IMR-90 (cell line): ENCODE data around the gene DIRAS2. TPM values are rescaled to one million over a fixed set of nuclear protein-coding genes. Genes with fewer than 3 reads are reported as not detected.

Experiments
- ATAC-seq: fragments of 200-7000 bp; cut with Tn5 transposase; 2 replicates; pipeline ENCODE4 v1.9.1; 2020; ENCODE audit warnings: low read depth, mild to moderate bottlenecking, moderate library complexity
- BruUV-seq: library from RNA; stranded (reverse); fragments of 400-500 nt; replicated peaks from 2 replicates; lab custom pipeline; 2021; lab: Mats Ljungman, UMichigan
- CTCF ChIA-PET: fragments of 300-600 bp; formaldehyde crosslinking; extraction: SDS; loops from one replicate; lab custom pipeline; 2021; ENCODE audit warnings: antibody characterized with exemption; lab: Yijun Ruan, JAX
- POLR2A ChIA-PET: fragments of 300-600 bp; sonication (Branson Sonifier 250); formaldehyde crosslinking; loops from one replicate; lab custom pipeline; 2022; ENCODE audit warnings: antibody characterized with exemption; ENCODE audit not compliant: unreplicated experiment; lab: Charles Lee
- DNase-seq: peaks from one replicate; pipeline ENCODE4 v3.0.0; 2013
- H2AFZ ChIP-seq: replicated peaks from 2 replicates; pipeline ENCODE3; 2013; ENCODE audit warnings: low read length, mild to moderate bottlenecking; ENCODE audit not compliant: poor library complexity
- H2AK5ac ChIP-seq: 2 replicates; pipeline ENCODE4 v1.6.1; 2013; ENCODE audit warnings: low read depth, low read length, inconsistent platforms
- H2AK9ac ChIP-seq: replicated peaks from 2 replicates; pipeline ENCODE3; 2013; ENCODE audit warnings: mild to moderate bottlenecking, low read depth, low read length, moderate library complexity; ENCODE audit not compliant: poor library complexity
- H2BK120ac ChIP-seq: 2 replicates; pipeline ENCODE4 v1.6.1; 2013; ENCODE audit warnings: low read depth, low read length, inconsistent platforms
- H2BK15ac ChIP-seq: 3 replicates; pipeline ENCODE4 v1.6.1; 2013; ENCODE audit warnings: low read depth, low read length, inconsistent platforms
- H2BK20ac ChIP-seq: 2 replicates; pipeline ENCODE4 v1.6.1; 2013; ENCODE audit warnings: low read depth, mild to moderate bottlenecking, inconsistent platforms, low read length, moderate library complexity
- H2BK5ac ChIP-seq: 2 replicates; pipeline ENCODE4 v1.6.1; 2013; ENCODE audit warnings: mild to moderate bottlenecking, low read depth, low read length, inconsistent platforms; ENCODE audit not compliant: poor library complexity, severe bottlenecking
- H3K14ac ChIP-seq: replicated peaks from 2 replicates; pipeline ENCODE4 v1.6.1; 2013; ENCODE audit warnings: low read depth, low read length, inconsistent platforms
- H3K18ac ChIP-seq: 2 replicates; pipeline ENCODE4 v1.6.1; 2013; ENCODE audit warnings: low read depth, low read length, control low read depth
- H3K23ac ChIP-seq: 2 replicates; pipeline ENCODE4 v1.6.1; 2013; ENCODE audit warnings: low read depth, low read length, inconsistent platforms
- H3K27ac ChIP-seq: 2 replicates; pipeline ENCODE4 v1.5.1; 2013; ENCODE audit warnings: mild to moderate bottlenecking, control low read depth, low read length; ENCODE audit not compliant: insufficient read depth
- H3K27me3 ChIP-seq: 2 replicates; pipeline ENCODE4 v1.6.1; 2013; ENCODE audit warnings: low read length; ENCODE audit not compliant: control insufficient read depth, insufficient read depth
- H3K36me3 ChIP-seq: 2 replicates; pipeline ENCODE4 v1.6.1; 2013; ENCODE audit warnings: low read length, mixed read lengths; ENCODE audit not compliant: control insufficient read depth, insufficient read depth
- H3K4ac ChIP-seq: 2 replicates; pipeline ENCODE4 v1.6.1; 2013; ENCODE audit warnings: low read depth, low read length, inconsistent platforms
- H3K4me1 ChIP-seq: 2 replicates; pipeline ENCODE4 v1.6.1; 2013; ENCODE audit warnings: low read length, mixed read lengths; ENCODE audit not compliant: control insufficient read depth, insufficient read depth
- H3K4me2 ChIP-seq: 2 replicates; pipeline ENCODE4 v1.6.1; 2013; ENCODE audit warnings: low read depth, mild to moderate bottlenecking, control low read depth, low read length, moderate library complexity
- H3K4me3 ChIP-seq: 2 replicates; pipeline ENCODE4 v1.5.1; 2013; ENCODE audit warnings: low read depth, mild to moderate bottlenecking, control low read depth, low read length, moderate library complexity; ENCODE audit not compliant: insufficient read depth
- H3K56ac ChIP-seq: 2 replicates; pipeline ENCODE4 v1.6.1; 2013; ENCODE audit warnings: low read length, inconsistent platforms; ENCODE audit not compliant: insufficient read depth; ENCODE audit errors: extremely low read depth
- H3K79me1 ChIP-seq, 2 experiments: 2 replicates each; pipeline ENCODE4 v1.6.1; 2013; ENCODE audit warnings: low read length in 2 of 2, inconsistent platforms in 1 of 2, low read depth in 1 of 2
- H3K9ac ChIP-seq: 2 replicates; pipeline ENCODE4 v1.6.1; 2013; ENCODE audit warnings: low read depth, low read length, control low read depth
- H3K9me1 ChIP-seq: 2 replicates; pipeline ENCODE4 v1.6.1; 2013; ENCODE audit warnings: low read length, inconsistent platforms; ENCODE audit not compliant: insufficient read depth
- H3K9me3 ChIP-seq: 2 replicates; pipeline ENCODE4 v1.6.1; 2013; ENCODE audit warnings: low read length; ENCODE audit not compliant: control insufficient read depth, insufficient read depth
- H4K20me1 ChIP-seq: 2 replicates; pipeline ENCODE4 v1.6.1; 2013; ENCODE audit warnings: low read length, inconsistent platforms; ENCODE audit not compliant: insufficient read depth
- H4K5ac ChIP-seq: 2 replicates; pipeline ENCODE4 v1.6.1; 2013; ENCODE audit warnings: mild to moderate bottlenecking, low read depth, low read length, control low read depth
- H4K8ac ChIP-seq, 2 experiments: 2 replicates each; pipeline ENCODE4 v1.6.1; 2013; ENCODE audit warnings: low read depth in 2 of 2, low read length in 2 of 2, control low read depth in 1 of 2, inconsistent platforms in 1 of 2
- H4K91ac ChIP-seq: 2 replicates; pipeline ENCODE4 v1.6.1; 2013; ENCODE audit warnings: low read depth, low read length, inconsistent platforms; ENCODE audit not compliant: insufficient read depth
- CEBPB ChIP-seq: IDR thresholded peaks from 2 replicates; pipeline ENCODE4 v1.6.1; 2012; ENCODE audit warnings: low read depth, low read length, improper control_type of control experiment
- CHD1 ChIP-seq: IDR thresholded peaks from 2 replicates; pipeline ENCODE4 v1.6.1; 2012; ENCODE audit warnings: low read depth, low read length, improper control_type of control experiment
- FOS ChIP-seq: fragments of 150-350 bp; IDR thresholded peaks from 2 replicates; pipeline ENCODE4 v1.6.1; 2016; ENCODE audit warnings: low read depth, low read length
- MAFK ChIP-seq: IDR thresholded peaks from 2 replicates; pipeline ENCODE4 v1.6.1; 2012; ENCODE audit warnings: low read depth, low read length, improper control_type of control experiment
- MAZ ChIP-seq: IDR thresholded peaks from 2 replicates; pipeline ENCODE4 v1.6.1; 2012; ENCODE audit warnings: low read depth, mild to moderate bottlenecking, low read length, improper control_type of control experiment, moderate library complexity, borderline replicate concordance
- NFE2L2 ChIP-seq: fragments of 150-350 bp; IDR thresholded peaks from 2 replicates; pipeline ENCODE4 v1.6.1; 2016; ENCODE audit warnings: low read depth, mild to moderate bottlenecking, low read length
- POLR2A ChIP-seq: IDR thresholded peaks from 2 replicates; pipeline ENCODE4 v1.6.1; 2012; ENCODE audit warnings: mild to moderate bottlenecking, low read depth, low read length
- RCOR1 ChIP-seq: IDR thresholded peaks from 2 replicates; pipeline ENCODE4 v1.6.1; 2012; ENCODE audit warnings: mild to moderate bottlenecking, low read length, improper control_type of control experiment; ENCODE audit not compliant: insufficient replicate concordance
- RFX5 ChIP-seq: IDR thresholded peaks from 2 replicates; pipeline ENCODE4 v1.8.0; 2012; ENCODE audit warnings: low read depth, mild to moderate bottlenecking, low read length, moderate library complexity
- SMC3 ChIP-seq: fragments of 150-350 bp; IDR thresholded peaks from 2 replicates; pipeline ENCODE4 v1.6.1; 2016; ENCODE audit warnings: low read depth, mild to moderate bottlenecking, antibody characterized with exemption, low read length, moderate library complexity
- USF2 ChIP-seq: fragments of 150-350 bp; IDR thresholded peaks from 2 replicates; pipeline ENCODE4 v1.6.1; 2017; ENCODE audit warnings: mild to moderate bottlenecking, antibody characterized with exemption, low read length, low read depth
- WGBS, 2 experiments: methylation state at CpG; one replicate each; pipeline versions ENCODE4 v1.1.5 to v1.1.7; 2013; ENCODE audit warnings: missing lambda C conversion rate in 2 of 2; ENCODE audit not compliant: insufficient read length in 1 of 2; ENCODE audit errors: extremely low coverage in 2 of 2; 5-methylcytosine and 5-hydroxymethylcytosine counted together
- dilution Hi-C: fragments of 300-500 bp; cut with HindIII; formaldehyde crosslinking; loops from one replicate; pipeline ENCODE4 v1.14.3; 2018; ENCODE audit warnings: low sequenced_read_pairs; ENCODE audit not compliant: unreplicated experiment
- in situ Hi-C: fragments of 300-500 bp; cut with MboI; formaldehyde crosslinking; loops from 3 replicates; pipeline ENCODE4 v1.14.3; 2019; ENCODE audit warnings: low sequenced_read_pairs, inconsistent platforms, mixed read lengths
- intact Hi-C: fragments of 100-400 bp; cut with micrococcal nuclease; formaldehyde crosslinking; loops from 2 replicates; pipeline ENCODE4 v1.10.0; 2022
- polyA plus RNA-seq, 3 experiments: library from polyadenylated mRNA; depleted of rRNA; stranded (reverse); fragments of >200 nt; gene quantifications; 2 replicates each; pipeline ENCODE4 v1.2.3, GENCODE V29; 2012; ENCODE audit warnings: low replicate concordance in 1 of 3
- total RNA-seq: library from RNA; depleted of rRNA; stranded (reverse); fragments of >200 nt; gene quantifications from 2 replicates; pipeline ENCODE4 v1.2.3, GENCODE V29; 2012
- TF ChIP-seq, protein P1 (sequence below): fragments of 150-350 bp; IDR thresholded peaks from 2 replicates; pipeline ENCODE4 v1.6.1; 2016; ENCODE audit warnings: low read depth, mild to moderate bottlenecking, low read length, moderate library complexity, borderline replicate concordance

The DIRAS2 gene
- total and polyA plus RNA-seq, 2 of the 4 experiments (the other 2 are of a cell fraction): not detected

GRCh38 chr9:90611568-90611967, 31.1 kb downstream of the DIRAS2 start:
- H3K9ac ChIP-seq: no peak overlapping the region
- H3K9me3 ChIP-seq: no peaks in the 10 kb centered on the region
- BruUV-seq: no TSS peak
- no peaks in the 10 kb centered on the region for H4K20me1 ChIP-seq
- H2AK9ac ChIP-seq: no peak overlapping the region
- no peak overlapping the region for H3K4ac ChIP-seq
- no peaks in the 10 kb centered on the region for H3K4me1 ChIP-seq
- no peak overlapping the region for H3K4me2 ChIP-seq
- H3K14ac ChIP-seq: no peak overlapping the region
- H3K27ac ChIP-seq: no peak overlapping the region
- H4K8ac ChIP-seq: no peak overlapping the region
- no CpG with 5 or more reads among the region's 3 CpGs for WGBS, 2 experiments
- H2AK5ac ChIP-seq: no peak overlapping the region
- H3K9me1 ChIP-seq: no peaks in the 10 kb centered on the region
- no peaks in the 10 kb centered on the region for H3K36me3 ChIP-seq
- no peak overlapping the region for H2BK5ac ChIP-seq
- TF ChIP-seq MAZ: no peak
- no peak for TF ChIP-seq MAFK
- no peak for TF ChIP-seq FOS
- TF ChIP-seq RFX5: no peak
- TF ChIP-seq POLR2A: no peak
- TF ChIP-seq, protein P1, sequence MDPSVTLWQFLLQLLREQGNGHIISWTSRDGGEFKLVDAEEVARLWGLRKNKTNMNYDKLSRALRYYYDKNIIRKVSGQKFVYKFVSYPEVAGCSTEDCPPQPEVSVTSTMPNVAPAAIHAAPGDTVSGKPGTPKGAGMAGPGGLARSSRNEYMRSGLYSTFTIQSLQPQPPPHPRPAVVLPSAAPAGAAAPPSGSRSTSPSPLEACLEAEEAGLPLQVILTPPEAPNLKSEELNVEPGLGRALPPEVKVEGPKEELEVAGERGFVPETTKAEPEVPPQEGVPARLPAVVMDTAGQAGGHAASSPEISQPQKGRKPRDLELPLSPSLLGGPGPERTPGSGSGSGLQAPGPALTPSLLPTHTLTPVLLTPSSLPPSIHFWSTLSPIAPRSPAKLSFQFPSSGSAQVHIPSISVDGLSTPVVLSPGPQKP: no peak
- no peak for TF ChIP-seq RCOR1
- no peak for TF ChIP-seq CHD1
- TF ChIP-seq SMC3: no peak
- TF ChIP-seq NFE2L2: no peak
- TF ChIP-seq CEBPB: no peak
- TF ChIP-seq USF2: no peak
- no peak overlapping the region for H2BK15ac ChIP-seq
- intact Hi-C loops: no loop called here
- no peaks in the 10 kb centered on the region; the same call in 1 of the 2 replicates for H3K27me3 ChIP-seq
- POLR2A ChIA-PET: no interaction called here
- no peak overlapping the region for H2BK20ac ChIP-seq
- H3K4me3 ChIP-seq: no peak overlapping the region
- no peak overlapping the region for H3K23ac ChIP-seq
- H3K79me1 ChIP-seq: no peaks in the 10 kb centered on the region
- no peak overlapping the region for H3K56ac ChIP-seq
- dilution Hi-C loops: no loop called here
- ATAC-seq (no peak), DNase-seq (no peak)
- no peak overlapping the region for H2AFZ ChIP-seq
- H4K5ac ChIP-seq: no peak overlapping the region
- in situ Hi-C loops: no loop called here
- H3K18ac ChIP-seq: no peak overlapping the region
- CTCF ChIA-PET: no interaction called here
- H2BK120ac ChIP-seq: no peak overlapping the region
- no peak overlapping the region for H4K91ac ChIP-seq
